Bronchial epithelial cell (primary cell): ENCODE data around the gene NFX1. TPM values are rescaled to one million over a fixed set of nuclear protein-coding genes. Genes with fewer than 3 reads are reported as not detected.
"Not testable (repeated sequence)": the region's sequence is repeated elsewhere in the genome, so short reads cannot be mapped to it uniquely, and the experiment has no call there.

Source experiments
- DNase-seq: peaks from one replicate; pipeline ENCODE4 v3.0.0-alpha.2; 2010; ENCODE audit warnings: low read depth
- FAIRE-seq: peaks from 2 replicates; lab custom pipeline; 2011; peaks lifted over from hg19 to GRCh38; lab: Jason Lieb, UNC
- H3K27me3 ChIP-seq: 2 replicates; pipeline ENCODE4 v1.5.1; 2011; ENCODE audit warnings: low read length; ENCODE audit not compliant: control insufficient read depth, insufficient read depth
- H3K36me3 ChIP-seq: 2 replicates; pipeline ENCODE4 v1.5.1; 2011; ENCODE audit warnings: low read length; ENCODE audit not compliant: control insufficient read depth, insufficient read depth
- H3K4me3 ChIP-seq: 2 replicates; pipeline ENCODE4 v1.5.1; 2011; ENCODE audit warnings: mild to moderate bottlenecking, low read depth, low read length, control low read depth
- total RNA-seq: library from RNA; depleted of rRNA; stranded (reverse); fragments of >200 nt; gene quantifications from 2 replicates; pipeline ENCODE4 v1.2.1, GENCODE V29; 2014
- TF ChIP-seq, protein P1 (sequence below): IDR thresholded peaks from 2 replicates; pipeline ENCODE4 v1.5.1; 2011; ENCODE audit warnings: mild to moderate bottlenecking, moderate library complexity, low read length, control low read depth, inconsistent platforms; ENCODE audit not compliant: insufficient read depth, severe bottlenecking

The NFX1 gene
- total RNA-seq, 1 donor from 2014 or later, result 19.2 TPM

DNA sequence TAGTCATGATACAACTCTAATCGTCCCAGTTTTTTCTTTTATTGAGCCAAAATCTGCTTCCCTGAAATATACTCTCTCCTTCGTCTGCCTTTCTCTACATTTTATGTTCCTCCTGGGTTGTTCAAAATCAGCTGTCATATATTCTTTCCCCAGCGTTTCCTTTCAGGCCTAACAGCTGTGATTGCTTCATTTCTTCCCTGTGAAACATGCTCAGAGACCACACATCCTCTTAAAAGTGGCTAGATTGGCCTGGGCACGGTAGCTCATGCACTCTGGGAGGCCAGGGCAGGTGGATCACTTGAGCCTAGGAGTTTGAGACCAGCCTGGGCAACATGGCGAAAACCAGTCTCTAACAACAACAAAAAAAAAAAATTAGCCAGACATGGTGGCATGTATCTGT, 25.1 kb downstream of the NFX1 start:
- peaks cover 22% of the 10 kb centered on the region for H3K36me3 ChIP-seq
- TF ChIP-seq, protein P1, sequence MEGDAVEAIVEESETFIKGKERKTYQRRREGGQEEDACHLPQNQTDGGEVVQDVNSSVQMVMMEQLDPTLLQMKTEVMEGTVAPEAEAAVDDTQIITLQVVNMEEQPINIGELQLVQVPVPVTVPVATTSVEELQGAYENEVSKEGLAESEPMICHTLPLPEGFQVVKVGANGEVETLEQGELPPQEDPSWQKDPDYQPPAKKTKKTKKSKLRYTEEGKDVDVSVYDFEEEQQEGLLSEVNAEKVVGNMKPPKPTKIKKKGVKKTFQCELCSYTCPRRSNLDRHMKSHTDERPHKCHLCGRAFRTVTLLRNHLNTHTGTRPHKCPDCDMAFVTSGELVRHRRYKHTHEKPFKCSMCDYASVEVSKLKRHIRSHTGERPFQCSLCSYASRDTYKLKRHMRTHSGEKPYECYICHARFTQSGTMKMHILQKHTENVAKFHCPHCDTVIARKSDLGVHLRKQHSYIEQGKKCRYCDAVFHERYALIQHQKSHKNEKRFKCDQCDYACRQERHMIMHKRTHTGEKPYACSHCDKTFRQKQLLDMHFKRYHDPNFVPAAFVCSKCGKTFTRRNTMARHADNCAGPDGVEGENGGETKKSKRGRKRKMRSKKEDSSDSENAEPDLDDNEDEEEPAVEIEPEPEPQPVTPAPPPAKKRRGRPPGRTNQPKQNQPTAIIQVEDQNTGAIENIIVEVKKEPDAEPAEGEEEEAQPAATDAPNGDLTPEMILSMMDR, result no peak
- H3K27me3 ChIP-seq, result no peaks in the 10 kb centered on the region
- no peak for FAIRE-seq
- DNase-seq, result no peak
- no peak overlapping the region for H3K4me3 ChIP-seq

DNA sequence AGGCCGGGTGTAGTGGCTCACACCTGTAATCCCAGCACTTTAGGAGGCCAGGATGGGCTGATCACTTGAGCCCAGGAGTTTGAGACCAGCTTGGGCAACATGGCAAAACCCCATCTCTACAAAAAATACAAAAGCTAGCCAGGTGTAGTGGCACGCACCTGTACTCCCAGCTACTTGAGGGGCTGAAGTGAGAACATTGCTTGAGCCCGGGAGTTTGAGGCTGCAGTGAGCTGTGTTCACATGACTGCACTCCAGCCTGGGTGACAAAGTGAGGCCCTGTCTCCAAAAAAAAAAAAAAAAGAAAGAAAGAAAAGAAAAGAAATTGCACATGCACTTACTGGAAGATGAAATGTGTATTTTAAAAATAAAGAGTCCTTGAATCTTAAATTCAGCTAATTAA, 26.8 kb downstream of the NFX1 start:
- not testable (repeated sequence) for FAIRE-seq, H3K27me3 ChIP-seq, DNase-seq, H3K4me3 ChIP-seq
- H3K36me3 ChIP-seq, result peaks cover 20% of the 10 kb centered on the region

DNA sequence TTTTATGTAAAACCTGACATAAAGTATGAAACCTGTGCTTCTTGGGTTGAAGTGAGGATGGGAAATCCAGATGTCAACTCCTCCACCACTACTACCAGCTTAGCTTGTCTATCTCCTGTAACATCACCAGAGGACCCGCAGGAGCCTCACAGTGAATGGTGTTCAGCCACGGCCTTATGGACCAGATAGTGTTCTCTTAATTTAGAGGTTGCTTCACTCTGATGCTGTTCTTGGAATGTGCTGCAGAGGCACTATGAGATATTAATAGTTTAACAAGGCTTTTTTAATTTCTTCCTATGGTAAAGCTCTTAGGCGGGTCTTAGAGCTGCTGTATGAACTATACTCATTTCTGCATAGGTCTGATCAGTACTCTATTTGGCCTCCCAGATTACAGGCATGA, 27.9 kb downstream of the NFX1 start:
- DNase-seq (no peak), FAIRE-seq (no peak)
- no peaks in the 10 kb centered on the region for H3K27me3 ChIP-seq
- TF ChIP-seq, protein P1, result no peak
- H3K4me3 ChIP-seq, result no peak overlapping the region
- peaks cover 24% of the 10 kb centered on the region for H3K36me3 ChIP-seq

DNA sequence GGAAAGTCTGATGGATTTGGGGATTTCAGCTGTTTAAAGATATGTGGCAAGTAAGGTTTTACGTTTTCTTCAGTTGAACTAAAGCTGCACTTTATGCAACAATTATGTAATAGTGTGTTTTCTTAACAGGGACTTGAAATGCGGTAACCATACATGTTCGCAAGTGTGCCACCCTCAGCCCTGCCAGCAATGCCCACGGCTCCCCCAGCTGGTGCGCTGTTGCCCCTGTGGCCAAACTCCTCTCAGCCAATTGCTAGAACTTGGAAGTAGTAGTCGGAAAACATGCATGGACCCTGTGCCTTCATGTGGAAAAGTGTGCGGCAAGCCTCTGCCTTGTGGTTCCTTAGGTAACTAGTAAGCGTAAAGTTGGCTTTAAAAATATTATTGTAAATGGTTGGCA, 28.5 kb downstream of the NFX1 start:
- DNase-seq (no peak), FAIRE-seq (no peak)
- Histone ChIP-seq H3K27me3 (no peaks in the 10 kb centered on the region), H3K4me3 (no peak overlapping the region), H3K36me3 (peaks cover 20% of the 10 kb centered on the region)
- TF ChIP-seq, protein P1, result no peak

DNA sequence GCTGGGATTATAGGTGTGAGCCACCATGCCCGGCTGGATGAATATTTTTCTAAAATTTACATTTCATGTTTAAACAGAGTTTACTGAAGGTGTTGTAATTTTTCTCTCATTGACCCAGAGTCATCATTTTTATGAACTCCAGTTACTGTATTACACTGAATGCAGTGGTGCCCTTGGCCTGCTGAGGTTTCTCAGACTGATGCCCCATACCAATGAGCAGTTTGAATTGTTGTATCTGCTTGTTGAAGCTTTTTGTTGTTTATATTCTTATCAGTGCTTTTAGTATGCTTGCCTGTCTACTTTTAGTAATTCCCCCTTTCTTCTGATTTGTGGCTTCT, 29.9 kb downstream of the NFX1 start:
- DNase-seq (no peak), FAIRE-seq (no peak)
- no peaks in the 10 kb centered on the region for H3K27me3 ChIP-seq
- H3K36me3 ChIP-seq, result peaks cover 20% of the 10 kb centered on the region
- H3K4me3 ChIP-seq, result no peak overlapping the region
- TF ChIP-seq, protein P1, result no peak

DNA sequence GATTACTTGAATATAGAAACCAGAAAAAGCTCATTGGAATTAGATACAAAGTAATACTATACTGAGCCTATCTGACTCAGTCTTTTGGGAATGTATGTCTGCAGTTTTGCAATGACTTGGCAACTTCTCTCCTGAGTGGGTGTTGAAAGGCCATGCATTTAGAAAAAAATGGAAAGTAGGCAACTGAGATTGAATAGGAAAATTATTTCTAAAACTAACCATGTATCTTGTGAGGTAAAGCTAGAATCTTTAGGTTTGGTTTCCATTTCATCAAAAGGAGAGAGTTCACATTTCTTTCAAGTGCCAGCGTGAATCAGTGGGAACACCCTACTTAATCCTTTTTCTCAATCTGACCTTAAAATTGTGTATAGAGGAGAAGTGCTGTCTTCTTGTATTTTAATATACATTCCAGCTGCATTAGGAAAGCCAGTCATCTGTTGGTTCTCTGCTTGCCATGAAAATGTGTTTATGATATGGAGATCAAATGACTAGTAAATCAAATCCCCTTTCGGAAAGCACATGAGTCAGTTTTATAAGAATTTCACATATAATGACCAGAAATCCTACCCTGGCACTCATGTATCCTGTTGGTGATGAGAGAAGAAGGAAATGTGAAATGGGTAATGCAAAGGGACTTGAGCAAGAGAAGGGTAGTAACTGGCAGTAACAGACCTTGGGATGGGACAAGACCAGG, 30.4 kb downstream of the NFX1 start:
- Histone ChIP-seq H3K36me3 (peaks cover 20% of the 10 kb centered on the region), H3K4me3 (no peak overlapping the region), H3K27me3 (no peaks in the 10 kb centered on the region)
- FAIRE-seq (peak; percentile 72), DNase-seq (peak; percentile 95)
- TF ChIP-seq, protein P1, result no peak
